Neuronal stem cell (in vitro differentiated cells): ENCODE results near the gene CFL1.
"Not testable (repeated sequence)": the region's sequence is repeated elsewhere in the genome, so short reads cannot be mapped to it uniquely, and the experiment has no call there.

Source experiments
- DNase-seq: peaks from one replicate; pipeline ENCODE4 v3.0.0-alpha.2; 2013; ENCODE audit warnings: low spot score
- H2AFZ ChIP-seq: one replicate; pipeline ENCODE4 v1.6.1; 2013; ENCODE audit warnings: mild to moderate bottlenecking, low read length, inconsistent platforms
- H2AK5ac ChIP-seq: 2 replicates; pipeline ENCODE4 v1.6.1; 2013; ENCODE audit warnings: low read depth, mild to moderate bottlenecking, inconsistent platforms, low read length, moderate library complexity, mixed read lengths
- H2BK120ac ChIP-seq: 2 replicates; pipeline ENCODE4 v1.6.1; 2013; ENCODE audit warnings: low read depth, mild to moderate bottlenecking, inconsistent platforms, low read length, moderate library complexity, mixed read lengths
- H2BK12ac ChIP-seq: one replicate; pipeline ENCODE4 v1.6.1; 2013; ENCODE audit warnings: low read length, inconsistent platforms
- H2BK15ac ChIP-seq: 2 replicates; pipeline ENCODE4 v1.6.1; 2013; ENCODE audit warnings: mild to moderate bottlenecking, low read length, inconsistent platforms, mixed read lengths
- H2BK5ac ChIP-seq: one replicate; pipeline ENCODE4 v1.6.1; 2013; ENCODE audit warnings: inconsistent platforms, mild to moderate bottlenecking, low read length, moderate library complexity
- H3K14ac ChIP-seq: one replicate; pipeline ENCODE4 v1.6.1; 2013; ENCODE audit warnings: low read length, inconsistent platforms
- H3K18ac ChIP-seq: 2 replicates; pipeline ENCODE4 v1.6.1; 2013; ENCODE audit warnings: low read length, inconsistent platforms
- H3K23ac ChIP-seq: 2 replicates; pipeline ENCODE4 v1.6.1; 2013; ENCODE audit warnings: low read depth, mild to moderate bottlenecking, mixed read lengths, low read length, inconsistent platforms; ENCODE audit not compliant: poor library complexity
- H3K27ac ChIP-seq: replicated peaks from 3 replicates; pipeline ENCODE4 v1.5.1; 2013; ENCODE audit warnings: low read length, inconsistent platforms
- H3K27me3 ChIP-seq, 3 experiments: 2 replicates each; pipeline ENCODE4 v1.6.1; 2013; ENCODE audit warnings: low read length in 3 of 3, mild to moderate bottlenecking in 2 of 3, inconsistent platforms in 1 of 3, low read depth in 1 of 3, mixed read lengths in 1 of 3, moderate library complexity in 1 of 3; ENCODE audit not compliant: control insufficient read depth in 3 of 3, insufficient read depth in 3 of 3
- H3K36me3 ChIP-seq, 2 donors: replicated peaks in 1 of 2; 2 replicates each; pipeline ENCODE4 v1.6.1; 2013; ENCODE audit warnings: low read length in 2 of 2; ENCODE audit not compliant: control insufficient read depth in 2 of 2, insufficient read depth in 2 of 2
- H3K4ac ChIP-seq: 2 replicates; pipeline ENCODE4 v1.6.1; 2013; ENCODE audit warnings: inconsistent platforms, mild to moderate bottlenecking, low read length, moderate library complexity
- H3K4me1 ChIP-seq, 2 donors: 1 replicate in 1 of 2; 2 replicates in 1 of 2; pipeline ENCODE4 v1.6.1; 2013; ENCODE audit warnings: low read length in 2 of 2, low read depth in 1 of 2; ENCODE audit not compliant: control insufficient read depth in 2 of 2, insufficient read depth in 1 of 2
- H3K4me2 ChIP-seq: one replicate; pipeline ENCODE4 v1.6.1; 2013; ENCODE audit warnings: mild to moderate bottlenecking, low read length, inconsistent platforms; ENCODE audit not compliant: insufficient read depth, poor library complexity, severe bottlenecking
- H3K4me3 ChIP-seq, 2 donors: 2 replicates each; pipeline ENCODE4 v1.5.1; 2013; ENCODE audit warnings: low read length in 2 of 2, mild to moderate bottlenecking in 2 of 2, inconsistent platforms in 1 of 2, moderate library complexity in 1 of 2
- H3K79me1 ChIP-seq: one replicate; pipeline ENCODE4 v1.6.1; 2013; ENCODE audit warnings: low read depth, mild to moderate bottlenecking, inconsistent platforms, low read length, moderate library complexity
- H3K9ac ChIP-seq: one replicate; pipeline ENCODE4 v1.6.1; 2013; ENCODE audit warnings: mild to moderate bottlenecking, low read depth, low read length, inconsistent platforms; ENCODE audit not compliant: poor library complexity
- H3K9me3 ChIP-seq, 2 donors: replicated peaks in 1 of 2; 2 replicates each; pipeline versions ENCODE3 to v1.6.1; 2013; ENCODE audit warnings: low read length in 2 of 2, mild to moderate bottlenecking in 2 of 2, inconsistent platforms in 1 of 2, low read depth in 1 of 2, mixed read lengths in 1 of 2, moderate library complexity in 1 of 2; ENCODE audit not compliant: control insufficient read depth in 2 of 2, insufficient read depth in 1 of 2
- H4K8ac ChIP-seq: one replicate; pipeline ENCODE4 v1.6.1; 2013; ENCODE audit warnings: low read depth, mild to moderate bottlenecking, inconsistent platforms, low read length, moderate library complexity
- H4K91ac ChIP-seq: one replicate; pipeline ENCODE4 v1.6.1; 2013; ENCODE audit warnings: low read length, low read depth, mild to moderate bottlenecking, inconsistent platforms; ENCODE audit not compliant: poor library complexity
- WGBS, 2 donors: extraction: QIAGEN DNeasy Blood & Tissue Kit; methylation state at CpG; one replicate each; pipeline ENCODE4 v1.1.7; 2013; ENCODE audit warnings: missing lambda C conversion rate in 2 of 2, mixed read lengths in 1 of 2; ENCODE audit not compliant: insufficient read length in 2 of 2, insufficient replicate concordance in 1 of 2; ENCODE audit errors: extremely low coverage in 2 of 2; 5-methylcytosine and 5-hydroxymethylcytosine counted together

The CFL1 gene

GRCh38 chr11:65850217-65851082 lies 7.5 kb downstream of the CFL1 start:
- DNase-seq, result no peak
- Histone ChIP-seq H3K23ac (peak overlapping the region; percentile 81), H3K4me3 (no peak overlapping the region), H3K4me1 (peaks cover 0 to 4% of the 10 kb centered on the region in 2 donors), H2BK15ac (no peak overlapping the region), H2BK12ac (peak overlapping the region; percentile 30), H3K36me3 (peaks cover 41% of the 10 kb centered on the region in 2 donors), H3K79me1 (peaks cover 7% of the 10 kb centered on the region), H3K27ac (no peak overlapping the region), H3K9ac (peak overlapping the region; percentile 44), H4K91ac (no peak overlapping the region), H3K4me2 (no peak overlapping the region), H3K27me3 (no peaks in the 10 kb centered on the region), H3K4ac (no peak overlapping the region), H2BK120ac (no peak overlapping the region), H4K8ac (no peak overlapping the region), H3K18ac (no peak overlapping the region), H3K9me3 (peaks cover 6 to 14% of the 10 kb centered on the region in 2 donors), H2BK5ac (peak overlapping the region; percentile 78), H2AFZ (no peak overlapping the region), H2AK5ac (no peak overlapping the region), H3K14ac (no peak overlapping the region)
- WGBS, 2 donors, result no CpG with 5 or more reads among the region's 20 CpGs

GRCh38 chr11:65849771-65850216 lies 8.2 kb downstream of the CFL1 start:
- peaks cover 6 to 14% of the 10 kb centered on the region in 2 donors for H3K9me3 ChIP-seq
- H3K27me3 ChIP-seq, result no peaks in the 10 kb centered on the region
- peaks cover 4% of the 10 kb centered on the region for H3K79me1 ChIP-seq
- no peak for DNase-seq
- WGBS, 2 donors, result no CpG with 5 or more reads among the region's 16 CpGs
- no peak overlapping the region for H4K91ac ChIP-seq
- H3K14ac ChIP-seq, result no peak overlapping the region
- H2AK5ac ChIP-seq, result no peak overlapping the region
- no peak overlapping the region for H3K18ac ChIP-seq
- no peak overlapping the region for H4K8ac ChIP-seq
- H3K23ac ChIP-seq, result peak overlapping the region; percentile 81
- peaks cover 0 to 4% of the 10 kb centered on the region in 2 donors for H3K4me1 ChIP-seq
- H2BK120ac ChIP-seq, result no peak overlapping the region
- H3K9ac ChIP-seq, result peak overlapping the region; percentile 32
- H3K27ac ChIP-seq, result no peak overlapping the region
- H3K4me2 ChIP-seq, result no peak overlapping the region
- no peak overlapping the region for H2AFZ ChIP-seq
- H3K4ac ChIP-seq, result no peak overlapping the region
- no peak overlapping the region for H2BK15ac ChIP-seq
- H3K36me3 ChIP-seq, result peaks cover 34 to 35% of the 10 kb centered on the region in 2 donors
- H3K4me3 ChIP-seq, result peak overlapping the region in 1 of 2 donors; percentile 36
- no peak overlapping the region for H2BK12ac ChIP-seq
- no peak overlapping the region for H2BK5ac ChIP-seq

- no peak overlapping the region for H3K23ac ChIP-seq
- H3K14ac ChIP-seq, result no peak overlapping the region
- no peak overlapping the region for H3K4me3 ChIP-seq
- H2BK15ac ChIP-seq, result no peak overlapping the region
- H3K9ac ChIP-seq, result no peak overlapping the region
- H3K4me1 ChIP-seq, result peaks cover 0 to 4% of the 10 kb centered on the region in 2 donors
- no peak overlapping the region for H3K27ac ChIP-seq
- H3K4ac ChIP-seq, result no peak overlapping the region
- peaks cover 30 to 31% of the 10 kb centered on the region in 2 donors for H3K36me3 ChIP-seq
- H3K9me3 ChIP-seq, result peaks cover 6 to 14% of the 10 kb centered on the region in 2 donors
- H2BK120ac ChIP-seq, result no peak overlapping the region
- no peak overlapping the region for H3K4me2 ChIP-seq
- no peak overlapping the region for H2BK5ac ChIP-seq
- peaks cover 3% of the 10 kb centered on the region for H3K79me1 ChIP-seq
- no peak overlapping the region for H2AFZ ChIP-seq
- no peak overlapping the region for H4K91ac ChIP-seq
- no peaks in the 10 kb centered on the region for H3K27me3 ChIP-seq
- no peak for DNase-seq
- H4K8ac ChIP-seq, result no peak overlapping the region
- H2BK12ac ChIP-seq, result no peak overlapping the region
- no CpG with 5 or more reads among the region's 8 CpGs for WGBS, 2 donors
- no peak overlapping the region for H3K18ac ChIP-seq
- no peak overlapping the region for H2AK5ac ChIP-seq
Observed at GRCh38 chr11:65849366-65849765, 8.6 kb downstream of the CFL1 start.

GRCh38 chr11:65848693-65849092 lies 9.3 kb downstream of the CFL1 start:
- Histone ChIP-seq H3K36me3 (peaks cover 24% of the 10 kb centered on the region in 2 donors), H3K9me3 (peaks cover 6 to 14% of the 10 kb centered on the region in 2 donors)
- H3K4me2 ChIP-seq, H3K18ac ChIP-seq, H4K8ac ChIP-seq, H2BK15ac ChIP-seq, H3K79me1 ChIP-seq, H3K14ac ChIP-seq, H3K27me3 ChIP-seq, H2BK120ac ChIP-seq, DNase-seq, H3K4me3 ChIP-seq, H4K91ac ChIP-seq, H3K23ac ChIP-seq, H2BK5ac ChIP-seq, H3K4ac ChIP-seq, H3K9ac ChIP-seq, H3K4me1 ChIP-seq, H2AFZ ChIP-seq, H3K27ac ChIP-seq, H2AK5ac ChIP-seq, H2BK12ac ChIP-seq: not testable (repeated sequence)
- WGBS, 2 donors, result no CpG with 5 or more reads among the region's 7 CpGs
